IMR-90 (cell line): ENCODE measurements around the gene CEP97. TPM values are rescaled to one million over a fixed set of nuclear protein-coding genes. Genes with fewer than 3 reads are reported as not detected.
A peak's percentile ranks its signal among the peaks of the same experiment; 100 is the strongest.

ENCODE experiments used
- ATAC-seq: fragments of 200-7000 bp; cut with Tn5 transposase; 2 replicates; pipeline ENCODE4 v1.9.1; 2020; ENCODE audit warnings: low read depth, mild to moderate bottlenecking, moderate library complexity
- BruUV-seq: library from RNA; stranded (reverse); fragments of 400-500 nt; replicated peaks from 2 replicates; lab custom pipeline; 2021; lab: Mats Ljungman, UMichigan
- CTCF ChIA-PET: fragments of 300-600 bp; formaldehyde crosslinking; extraction: SDS; loops from one replicate; lab custom pipeline; 2021; ENCODE audit warnings: antibody characterized with exemption; lab: Yijun Ruan, JAX
- POLR2A ChIA-PET: fragments of 300-600 bp; sonication (Branson Sonifier 250); formaldehyde crosslinking; loops from one replicate; lab custom pipeline; 2022; ENCODE audit warnings: antibody characterized with exemption; ENCODE audit not compliant: unreplicated experiment; lab: Charles Lee
- DNase-seq: peaks from one replicate; pipeline ENCODE4 v3.0.0; 2013
- H2AFZ ChIP-seq: replicated peaks from 2 replicates; pipeline ENCODE3; 2013; ENCODE audit warnings: low read length, mild to moderate bottlenecking; ENCODE audit not compliant: poor library complexity
- H2AK5ac ChIP-seq: 2 replicates; pipeline ENCODE4 v1.6.1; 2013; ENCODE audit warnings: low read depth, low read length, inconsistent platforms
- H2AK9ac ChIP-seq: replicated peaks from 2 replicates; pipeline ENCODE3; 2013; ENCODE audit warnings: mild to moderate bottlenecking, low read depth, low read length, moderate library complexity; ENCODE audit not compliant: poor library complexity
- H2BK120ac ChIP-seq: 2 replicates; pipeline ENCODE4 v1.6.1; 2013; ENCODE audit warnings: low read depth, low read length, inconsistent platforms
- H2BK15ac ChIP-seq: 3 replicates; pipeline ENCODE4 v1.6.1; 2013; ENCODE audit warnings: low read depth, low read length, inconsistent platforms
- H2BK20ac ChIP-seq: 2 replicates; pipeline ENCODE4 v1.6.1; 2013; ENCODE audit warnings: low read depth, mild to moderate bottlenecking, inconsistent platforms, low read length, moderate library complexity
- H2BK5ac ChIP-seq: 2 replicates; pipeline ENCODE4 v1.6.1; 2013; ENCODE audit warnings: mild to moderate bottlenecking, low read depth, low read length, inconsistent platforms; ENCODE audit not compliant: poor library complexity, severe bottlenecking
- H3K14ac ChIP-seq: replicated peaks from 2 replicates; pipeline ENCODE4 v1.6.1; 2013; ENCODE audit warnings: low read depth, low read length, inconsistent platforms
- H3K18ac ChIP-seq: 2 replicates; pipeline ENCODE4 v1.6.1; 2013; ENCODE audit warnings: low read depth, low read length, control low read depth
- H3K23ac ChIP-seq: 2 replicates; pipeline ENCODE4 v1.6.1; 2013; ENCODE audit warnings: low read depth, low read length, inconsistent platforms
- H3K27ac ChIP-seq: 2 replicates; pipeline ENCODE4 v1.5.1; 2013; ENCODE audit warnings: mild to moderate bottlenecking, control low read depth, low read length; ENCODE audit not compliant: insufficient read depth
- H3K27me3 ChIP-seq: 2 replicates; pipeline ENCODE4 v1.6.1; 2013; ENCODE audit warnings: low read length; ENCODE audit not compliant: control insufficient read depth, insufficient read depth
- H3K36me3 ChIP-seq: 2 replicates; pipeline ENCODE4 v1.6.1; 2013; ENCODE audit warnings: low read length, mixed read lengths; ENCODE audit not compliant: control insufficient read depth, insufficient read depth
- H3K4ac ChIP-seq: 2 replicates; pipeline ENCODE4 v1.6.1; 2013; ENCODE audit warnings: low read depth, low read length, inconsistent platforms
- H3K4me1 ChIP-seq: 2 replicates; pipeline ENCODE4 v1.6.1; 2013; ENCODE audit warnings: low read length, mixed read lengths; ENCODE audit not compliant: control insufficient read depth, insufficient read depth
- H3K4me2 ChIP-seq: 2 replicates; pipeline ENCODE4 v1.6.1; 2013; ENCODE audit warnings: low read depth, mild to moderate bottlenecking, control low read depth, low read length, moderate library complexity
- H3K4me3 ChIP-seq: 2 replicates; pipeline ENCODE4 v1.5.1; 2013; ENCODE audit warnings: low read depth, mild to moderate bottlenecking, control low read depth, low read length, moderate library complexity; ENCODE audit not compliant: insufficient read depth
- H3K56ac ChIP-seq: 2 replicates; pipeline ENCODE4 v1.6.1; 2013; ENCODE audit warnings: low read length, inconsistent platforms; ENCODE audit not compliant: insufficient read depth; ENCODE audit errors: extremely low read depth
- H3K79me1 ChIP-seq, 2 experiments: 2 replicates each; pipeline ENCODE4 v1.6.1; 2013; ENCODE audit warnings: low read length in 2 of 2, inconsistent platforms in 1 of 2, low read depth in 1 of 2
- H3K9ac ChIP-seq: 2 replicates; pipeline ENCODE4 v1.6.1; 2013; ENCODE audit warnings: low read depth, low read length, control low read depth
- H3K9me1 ChIP-seq: 2 replicates; pipeline ENCODE4 v1.6.1; 2013; ENCODE audit warnings: low read length, inconsistent platforms; ENCODE audit not compliant: insufficient read depth
- H3K9me3 ChIP-seq: 2 replicates; pipeline ENCODE4 v1.6.1; 2013; ENCODE audit warnings: low read length; ENCODE audit not compliant: control insufficient read depth, insufficient read depth
- H4K20me1 ChIP-seq: 2 replicates; pipeline ENCODE4 v1.6.1; 2013; ENCODE audit warnings: low read length, inconsistent platforms; ENCODE audit not compliant: insufficient read depth
- H4K5ac ChIP-seq: 2 replicates; pipeline ENCODE4 v1.6.1; 2013; ENCODE audit warnings: mild to moderate bottlenecking, low read depth, low read length, control low read depth
- H4K8ac ChIP-seq, 2 experiments: 2 replicates each; pipeline ENCODE4 v1.6.1; 2013; ENCODE audit warnings: low read depth in 2 of 2, low read length in 2 of 2, control low read depth in 1 of 2, inconsistent platforms in 1 of 2
- H4K91ac ChIP-seq: 2 replicates; pipeline ENCODE4 v1.6.1; 2013; ENCODE audit warnings: low read depth, low read length, inconsistent platforms; ENCODE audit not compliant: insufficient read depth
- BHLHE40 ChIP-seq: fragments of 150-350 bp; IDR thresholded peaks from 2 replicates; pipeline ENCODE4 v1.6.1; 2016; ENCODE audit warnings: mild to moderate bottlenecking, low read depth, low read length
- CEBPB ChIP-seq: IDR thresholded peaks from 2 replicates; pipeline ENCODE4 v1.6.1; 2012; ENCODE audit warnings: low read depth, low read length, improper control_type of control experiment
- CHD1 ChIP-seq: IDR thresholded peaks from 2 replicates; pipeline ENCODE4 v1.6.1; 2012; ENCODE audit warnings: low read depth, low read length, improper control_type of control experiment
- CTCF ChIP-seq: conservative IDR thresholded peaks from 2 replicates; pipeline ENCODE4 v1.5.1; 2012; ENCODE audit warnings: mild to moderate bottlenecking, low read depth, low read length, improper control_type of control experiment
- ELK1 ChIP-seq: fragments of 150-350 bp; IDR thresholded peaks from 2 replicates; pipeline ENCODE4 v1.6.1; 2016; ENCODE audit warnings: low read depth, mild to moderate bottlenecking, low read length, moderate library complexity, borderline replicate concordance
- MAFK ChIP-seq: IDR thresholded peaks from 2 replicates; pipeline ENCODE4 v1.6.1; 2012; ENCODE audit warnings: low read depth, low read length, improper control_type of control experiment
- MAZ ChIP-seq: IDR thresholded peaks from 2 replicates; pipeline ENCODE4 v1.6.1; 2012; ENCODE audit warnings: low read depth, mild to moderate bottlenecking, low read length, improper control_type of control experiment, moderate library complexity, borderline replicate concordance
- NFE2L2 ChIP-seq: fragments of 150-350 bp; IDR thresholded peaks from 2 replicates; pipeline ENCODE4 v1.6.1; 2016; ENCODE audit warnings: low read depth, mild to moderate bottlenecking, low read length
- POLR2A ChIP-seq: IDR thresholded peaks from 2 replicates; pipeline ENCODE4 v1.6.1; 2012; ENCODE audit warnings: mild to moderate bottlenecking, low read depth, low read length
- RAD21 ChIP-seq: IDR thresholded peaks from 2 replicates; pipeline ENCODE4 v1.6.1; 2012; ENCODE audit warnings: low read length, improper control_type of control experiment
- RCOR1 ChIP-seq: IDR thresholded peaks from 2 replicates; pipeline ENCODE4 v1.6.1; 2012; ENCODE audit warnings: mild to moderate bottlenecking, low read length, improper control_type of control experiment; ENCODE audit not compliant: insufficient replicate concordance
- RFX5 ChIP-seq: IDR thresholded peaks from 2 replicates; pipeline ENCODE4 v1.8.0; 2012; ENCODE audit warnings: low read depth, mild to moderate bottlenecking, low read length, moderate library complexity
- SMC3 ChIP-seq: fragments of 150-350 bp; IDR thresholded peaks from 2 replicates; pipeline ENCODE4 v1.6.1; 2016; ENCODE audit warnings: low read depth, mild to moderate bottlenecking, antibody characterized with exemption, low read length, moderate library complexity
- USF2 ChIP-seq: fragments of 150-350 bp; IDR thresholded peaks from 2 replicates; pipeline ENCODE4 v1.6.1; 2017; ENCODE audit warnings: mild to moderate bottlenecking, antibody characterized with exemption, low read length, low read depth
- WGBS, 2 experiments: methylation state at CpG; one replicate each; pipeline versions ENCODE4 v1.1.5 to v1.1.7; 2013; ENCODE audit warnings: missing lambda C conversion rate in 2 of 2; ENCODE audit not compliant: insufficient read length in 1 of 2; ENCODE audit errors: extremely low coverage in 2 of 2; 5-methylcytosine and 5-hydroxymethylcytosine counted together
- dilution Hi-C: fragments of 300-500 bp; cut with HindIII; formaldehyde crosslinking; loops from one replicate; pipeline ENCODE4 v1.14.3; 2018; ENCODE audit warnings: low sequenced_read_pairs; ENCODE audit not compliant: unreplicated experiment
- in situ Hi-C: fragments of 300-500 bp; cut with MboI; formaldehyde crosslinking; loops from 3 replicates; pipeline ENCODE4 v1.14.3; 2019; ENCODE audit warnings: low sequenced_read_pairs, inconsistent platforms, mixed read lengths
- intact Hi-C: fragments of 100-400 bp; cut with micrococcal nuclease; formaldehyde crosslinking; loops from 2 replicates; pipeline ENCODE4 v1.10.0; 2022
- polyA plus RNA-seq, 3 experiments: library from polyadenylated mRNA; depleted of rRNA; stranded (reverse); fragments of >200 nt; gene quantifications; 2 replicates each; pipeline ENCODE4 v1.2.3, GENCODE V29; 2012; ENCODE audit warnings: low replicate concordance in 1 of 3
- total RNA-seq: library from RNA; depleted of rRNA; stranded (reverse); fragments of >200 nt; gene quantifications from 2 replicates; pipeline ENCODE4 v1.2.3, GENCODE V29; 2012

The CEP97 gene
- total and polyA plus RNA-seq, 2 of the 4 experiments (the other 2 are of a cell fraction): 2.0 to 21.9 TPM

- DNase-seq (peak; percentile 96), ATAC-seq (peak; percentile 91)
- Histone ChIP-seq H4K20me1 (peaks cover 24% of the 10 kb centered on the region), H3K9ac (peak overlapping the region; percentile 91), H3K14ac (peak overlapping the region; percentile 85), H3K9me3 (no peaks in the 10 kb centered on the region), H3K9me1 (0 out of 2 replicates have a peak, but pooled peaks cover 2% of the 10 kb centered on the region), H4K91ac (peak overlapping the region; percentile 49), H3K56ac (peak overlapping the region; percentile 61; the same call in 1 of the 2 replicates), H4K5ac (peak overlapping the region; percentile 52; the same call in 1 of the 2 replicates), H3K4me2 (peak overlapping the region; percentile 56; the same call in 1 of the 2 replicates), H2AFZ (peak overlapping the region; percentile 100), H3K23ac (peak overlapping the region; percentile 92), H3K27ac (peak overlapping the region; percentile 87), H3K79me1 (peaks cover 10 to 39% of the 10 kb centered on the region in 2 experiments; a peak in 3 of 4 replicates), H3K27me3 (no peaks in the 10 kb centered on the region), H2BK120ac (peak overlapping the region; percentile 49; the same call in 1 of the 2 replicates), H3K18ac (peak overlapping the region; percentile 20; the same call in 1 of the 2 replicates), H2BK15ac (no peak overlapping the region), H3K4me1 (peaks cover 4% of the 10 kb centered on the region), H2AK9ac (peak overlapping the region; percentile 99), H2BK5ac (peak overlapping the region; percentile 82), H2BK20ac (no peak overlapping the region), H4K8ac (peak overlapping the region; percentile 12 to 82; a peak in 3 of 4 replicates), H3K4ac (peak overlapping the region; percentile 91), H3K36me3 (peaks cover 8% of the 10 kb centered on the region), H2AK5ac (peak overlapping the region; percentile 78), H3K4me3 (peak overlapping the region; percentile 94)
- POLR2A ChIA-PET: interaction anchor here (0.6 kb wide), 1 partner anchor 350 kb away, joined by 4 read pairs; no protein-coding TSS in a partner anchor
- no TSS peak for BruUV-seq
- dilution Hi-C loops (no loop called here), intact Hi-C loops (loop anchor here (10.0 kb wide), 1 partner anchor 1601 kb away; no protein-coding TSS in a partner anchor), in situ Hi-C loops (no loop called here)
- CTCF ChIA-PET: interaction anchor here (1.0 to 1.9 kb wide), 3 partner anchors 10 to 30 kb away, joined by 4 to 7 read pairs (median 7); partner anchors contain the start of gene RPL24
- WGBS, 2 experiments: 0% methylated on average over 40 of the region's 57 CpGs; no CpG with 5 or more reads in 1 of the 2 experiments
- TF ChIP-seq ELK1: no peak
- TF ChIP-seq MAZ: peak; percentile 69; the same call in 1 of the 2 replicates
- no peak for TF ChIP-seq SMC3
- no peak for TF ChIP-seq RFX5
- peak; percentile 34 for TF ChIP-seq POLR2A
- TF ChIP-seq CTCF: no peak
- TF ChIP-seq NFE2L2: no peak
- TF ChIP-seq RAD21: no peak
- TF ChIP-seq BHLHE40: peak; percentile 96
- TF ChIP-seq RCOR1: no peak
- TF ChIP-seq USF2: no peak
- TF ChIP-seq CHD1: no peak
- TF ChIP-seq MAFK: no peak; the same call in 1 of the 2 replicates
- TF ChIP-seq CEBPB: no peak
Measured at GRCh38 chr3:101676216-101676764, 48.1 kb upstream of the CEP97 start.
